A549 (cell line): ENCODE measurements around the gene PKP2.

ENCODE experiments used
- CBX2 ChIP-seq: fragments of 200-600 bp; sonication (generic); IDR thresholded peaks from 2 replicates; pipeline ENCODE4 v1.6.1; 2016; ENCODE audit warnings: low read depth, mild to moderate bottlenecking, borderline replicate concordance
- CBX8 ChIP-seq: fragments of 200-600 bp; sonication (generic); IDR thresholded peaks from 2 replicates; pipeline ENCODE4 v1.6.1; 2016
- CEBPB ChIP-seq, 2 experiments: fragments of >200 bp in 1 of 2; sonication (Bioruptor Twin) in 1 of 2; formaldehyde crosslinking in 1 of 2; IDR thresholded peaks; 2 replicates each; pipeline ENCODE4 v1.6.1; 2012 to 2016
- CTCF ChIP-seq: fragments of >200 bp; sonication (Bioruptor Twin); formaldehyde crosslinking; IDR thresholded peaks from 3 replicates; pipeline ENCODE4 v1.5.1; 2016
- EP300 ChIP-seq, 2 experiments: fragments of >200 bp; sonication (Bioruptor Twin); formaldehyde crosslinking; IDR thresholded peaks; 2 replicates in 1 of 2; 3 replicates in 1 of 2; pipeline ENCODE4 v1.6.1; 2016 to 2017
- HOXB5 ChIP-seq: fragments of 250-450 bp; sonication (Bioruptor Pico); IDR thresholded peaks from 2 replicates; pipeline ENCODE4 v1.5.0; 2020; ENCODE audit warnings: mild to moderate bottlenecking, moderate library complexity
- JUN ChIP-seq, 2 experiments: fragments of >200 bp; sonication (Bioruptor Twin); formaldehyde crosslinking; IDR thresholded peaks; 2 replicates in 1 of 2; 3 replicates in 1 of 2; pipeline ENCODE4 v1.6.1; 2016 to 2017
- KDM1A ChIP-seq: fragments of 200-600 bp; sonication (generic); IDR thresholded peaks from 2 replicates; pipeline ENCODE4 v1.6.1; 2016; ENCODE audit warnings: low read depth, mild to moderate bottlenecking
- MAFK ChIP-seq: fragments of 450-650 bp; IDR thresholded peaks from 2 replicates; pipeline ENCODE4 v1.6.1; 2014; ENCODE audit not compliant: partially characterized antibody
- POLR2A ChIP-seq: IDR thresholded peaks from 2 replicates; pipeline ENCODE4 v1.6.1; 2012; ENCODE audit warnings: mild to moderate bottlenecking, low read length
- POLR2AphosphoS2 ChIP-seq: conservative IDR thresholded peaks from 2 replicates; pipeline ENCODE4 v1.6.1; 2012; ENCODE audit warnings: low read length, improper control_type of control experiment, inconsistent platforms
- RAD21 ChIP-seq, 2 experiments: fragments of >200 bp in 1 of 2; sonication (Bioruptor Twin) in 1 of 2; formaldehyde crosslinking in 1 of 2; IDR thresholded peaks in 1 of 2; conservative IDR thresholded peaks in 1 of 2; 2 replicates in 1 of 2; 3 replicates in 1 of 2; pipeline ENCODE4 v1.6.1; 2012 to 2018; ENCODE audit warnings: inconsistent platforms in 1 of 2
- ZFP36 ChIP-seq: fragments of 450-650 bp; IDR thresholded peaks from 2 replicates; pipeline ENCODE4 v1.6.1; 2014; ENCODE audit warnings: borderline replicate concordance; ENCODE audit not compliant: partially characterized antibody

- TF ChIP-seq CTCF (no peak), EP300 (IDR thresholded peaks at IDR 0.05) (no peak), CBX8 (no peak), HOXB5 (no peak), CEBPB (IDR thresholded peaks at IDR 0.05) (no peak), POLR2AphosphoS2 (no peak), ZFP36 (no peak), CBX2 (no peak), RAD21 (conservative IDR thresholded peaks at IDR 0.05 in 1 of 2, IDR thresholded peaks at IDR 0.05 in 1 of 2) (no peak), KDM1A (no peak), POLR2A (no peak), JUN (IDR thresholded peaks at IDR 0.05) (no peak), MAFK (peak; percentile 71)
These were observed 6.7 kb upstream of the PKP2 start for GRCh38 chr12:32903318-32903717.
